ENCODE data around the gene EFHD2. TPM values are rescaled to one million over a fixed set of nuclear protein-coding genes. Genes with fewer than 3 reads are reported as not detected.

EFHD2 gene
- total RNA-seq, 2 experiments from 2014 or later: 45.6 to 45.8 TPM

- ChIA-PET POLR2A (interaction anchor here (0.9 to 1.2 kb wide), 2 partner anchors 9 to 115 kb away, joined by 3 to 4 read pairs; partner anchors contain the start of gene DNAJC16), CTCF (interaction anchor here (1.0 to 1.8 kb wide), 3 partner anchors 11 to 89 kb away, joined by 3 to 7 read pairs (median 3); no protein-coding TSS in a partner anchor)
- DNase-seq (peak; percentile 74), ATAC-seq (peak; percentile 61)
- peaks cover 7% of the 10 kb centered on the region for H3K27me3 Mint-ChIP-seq
- intact Hi-C loops (cut with micrococcal nuclease): no loop called here
- peak overlapping the region; percentile 85 for H3K27ac Mint-ChIP-seq
- H3K4me3 Mint-ChIP-seq: peak overlapping the region; percentile 93
- no peaks in the 10 kb centered on the region for H3K9me3 Mint-ChIP-seq
- peaks cover 58% of the 10 kb centered on the region for H3K4me1 Mint-ChIP-seq (ENCODE audit: low read depth)
- no peak for TF ChIP-seq CTCF (IDR thresholded peaks at IDR 0.05)
- H3K36me3 Mint-ChIP-seq (ENCODE audit: low read depth): peaks cover 26% of the 10 kb centered on the region
Observed at GRCh38 chr1:15412175-15412800, 2.6 kb downstream of the EFHD2 start.

- ChIA-PET POLR2A (interaction anchor here (1.2 kb wide), 1 partner anchor 8 kb away, joined by 3 read pairs; no protein-coding TSS in a partner anchor), CTCF (interaction anchor here (1.8 kb wide), 1 partner anchor 89 kb away, joined by 7 read pairs; no protein-coding TSS in a partner anchor)
- peaks cover 61% of the 10 kb centered on the region for H3K4me1 Mint-ChIP-seq (ENCODE audit: low read depth)
- intact Hi-C loops (cut with micrococcal nuclease): no loop called here
- H3K27me3 Mint-ChIP-seq: peaks cover 6% of the 10 kb centered on the region
- no peak overlapping the region for H3K27ac Mint-ChIP-seq
- no peaks in the 10 kb centered on the region for H3K9me3 Mint-ChIP-seq
- peaks cover 26% of the 10 kb centered on the region for H3K36me3 Mint-ChIP-seq (ENCODE audit: low read depth)
- TF ChIP-seq CTCF (IDR thresholded peaks at IDR 0.05): no peak
- DNase-seq (no peak), ATAC-seq (no peak)
- H3K4me3 Mint-ChIP-seq: no peak overlapping the region
Observed at GRCh38 chr1:15412843-15413242, 3.2 kb downstream of the EFHD2 start.

DNA sequence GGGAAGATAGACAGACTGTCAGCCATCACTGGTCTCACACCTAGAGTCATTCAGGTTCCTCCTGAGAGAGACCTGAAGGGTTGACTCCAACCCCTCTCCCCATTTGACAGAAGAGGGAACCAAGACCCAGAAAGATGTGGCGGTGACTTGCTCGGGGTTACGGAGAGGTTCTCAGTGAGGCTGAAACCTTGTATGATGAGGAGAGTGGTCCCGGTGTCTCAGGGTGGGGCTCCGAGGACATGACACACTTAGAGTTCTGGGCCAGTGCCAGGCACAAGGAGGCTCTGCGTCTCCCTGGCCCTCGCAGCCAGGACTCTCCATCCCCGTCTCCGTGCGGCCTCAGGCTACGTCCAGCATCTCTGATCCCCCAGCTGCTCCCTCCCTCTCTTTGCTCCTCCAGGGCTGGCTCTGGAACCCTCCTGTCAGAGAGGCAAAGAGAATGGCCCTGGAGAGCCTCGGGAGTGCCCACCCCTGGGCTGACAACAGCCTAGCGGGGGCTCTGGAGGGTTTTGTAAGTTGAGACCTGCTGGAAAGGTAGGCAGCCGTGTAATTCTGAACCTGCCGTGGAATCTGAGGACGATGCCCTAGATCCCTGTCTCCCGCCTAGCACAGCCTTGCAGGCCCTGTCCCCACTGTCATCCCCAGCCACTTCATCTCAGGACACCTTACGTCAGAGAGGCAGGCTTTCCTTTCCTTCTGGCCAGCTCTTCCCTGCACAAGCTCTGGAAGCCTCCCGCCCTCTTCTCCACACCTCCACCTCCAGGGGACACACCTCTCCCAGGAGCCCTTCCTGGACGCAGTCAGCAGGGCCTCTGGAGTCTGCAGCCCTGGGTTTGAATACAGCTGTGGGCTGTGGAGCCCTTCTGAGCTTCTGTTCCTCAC, 4.1 kb downstream of the EFHD2 start:
- no peaks in the 10 kb centered on the region for H3K9me3 Mint-ChIP-seq
- H3K27me3 Mint-ChIP-seq: peaks cover 3% of the 10 kb centered on the region
- ChIA-PET POLR2A (interaction anchor here (0.7 to 1.4 kb wide), 2 partner anchors 10 to 58 kb away, joined by 3 to 5 read pairs; no protein-coding TSS in a partner anchor), CTCF (no interaction called here)
- no peak for DNase-seq
- no peak for TF ChIP-seq CTCF (IDR thresholded peaks at IDR 0.05)
- H3K4me3 Mint-ChIP-seq: no peak overlapping the region
- peaks cover 65% of the 10 kb centered on the region for H3K4me1 Mint-ChIP-seq (ENCODE audit: low read depth)
- intact Hi-C loops (cut with micrococcal nuclease): no loop called here
- H3K36me3 Mint-ChIP-seq (ENCODE audit: low read depth): peaks cover 26% of the 10 kb centered on the region
- no peak overlapping the region for H3K27ac Mint-ChIP-seq
- no peak for ATAC-seq

DNA sequence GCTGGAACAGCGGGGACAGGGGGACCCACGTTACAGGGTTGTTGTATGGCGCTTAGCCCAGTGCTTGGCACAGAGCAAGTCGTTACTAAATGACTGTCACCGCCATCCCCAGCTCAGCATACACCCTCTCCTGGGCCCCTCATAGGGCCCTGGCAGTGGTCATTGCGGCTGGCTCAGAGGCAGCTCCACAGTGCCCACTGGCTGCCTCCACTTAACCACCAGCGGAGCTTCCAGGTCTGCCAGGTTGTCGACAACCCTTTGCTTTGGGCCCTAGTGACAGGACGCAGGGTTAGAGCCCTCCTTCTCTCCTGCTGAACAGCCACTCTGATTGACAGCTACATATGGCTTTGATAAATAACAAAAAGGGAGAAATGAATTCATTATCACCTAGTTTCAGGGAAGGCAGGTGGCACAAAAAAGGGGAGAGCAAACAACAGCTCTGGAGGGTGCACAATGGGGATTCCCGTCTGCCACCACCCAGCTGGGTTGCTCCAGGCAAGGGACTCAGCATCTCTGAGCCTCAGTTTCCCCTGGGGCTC, 4.8 kb downstream of the EFHD2 start:
- intact Hi-C loops (cut with micrococcal nuclease): no loop called here
- Mint-ChIP-seq H3K27ac (no peak overlapping the region), H3K36me3 (ENCODE audit: low read depth) (peaks cover 26% of the 10 kb centered on the region), H3K4me1 (ENCODE audit: low read depth) (peaks cover 61% of the 10 kb centered on the region), H3K9me3 (no peaks in the 10 kb centered on the region), H3K27me3 (no peaks in the 10 kb centered on the region), H3K4me3 (no peak overlapping the region)
- no peak for DNase-seq
- no peak for TF ChIP-seq CTCF (IDR thresholded peaks at IDR 0.05)
- ATAC-seq: no peak
- CTCF ChIA-PET: no interaction called here
- POLR2A ChIA-PET: interaction anchor here (0.6 to 2.9 kb wide), 4 partner anchors 9 to 59 kb away, joined by 3 to 11 read pairs (median 4); no protein-coding TSS in a partner anchor

Data from activated CD8-positive, alpha-beta T cell treated with anti-CD3 and anti-CD28 coated beads for 36 hours (primary cell).